ENCODE measurements around the gene PMM2.

Gene PMM2

GRCh38 chr16:8885674-8886592 is 88.3 kb downstream of the PMM2 start:
- TF ChIP-seq POLR2AphosphoS5 (IDR thresholded peaks at IDR 0.05; ENCODE audit: low read depth, low read length): no peak
- no peak for TF ChIP-seq SIN3A (IDR thresholded peaks at IDR 0.05; ENCODE audit: borderline replicate concordance, insufficient read depth, low read length)
- no peak for TF ChIP-seq TAF1 (IDR thresholded peaks at IDR 0.05; ENCODE audit: borderline replicate concordance, insufficient read depth, low read length)
- TF ChIP-seq REST (IDR thresholded peaks at IDR 0.05; ENCODE audit: insufficient read depth in 1 of 2, low read depth in 2 of 2, low read length in 2 of 2): no peak

- TF ChIP-seq POLR2AphosphoS5 (IDR thresholded peaks at IDR 0.05; ENCODE audit: low read depth, low read length) (no peak), REST (IDR thresholded peaks at IDR 0.05; ENCODE audit: insufficient read depth in 1 of 2, low read depth in 2 of 2, low read length in 2 of 2) (no peak), TAF1 (IDR thresholded peaks at IDR 0.05; ENCODE audit: borderline replicate concordance, insufficient read depth, low read length) (no peak), SIN3A (IDR thresholded peaks at IDR 0.05; ENCODE audit: borderline replicate concordance, insufficient read depth, low read length) (no peak), FOXP2 (optimal IDR thresholded peaks at IDR 0.05; ENCODE audit: borderline replicate concordance, extremely low read depth, extremely low read length, insufficient read depth) (no peak)
Observed at GRCh38 chr16:8886593-8887430, 89.2 kb downstream of the PMM2 start.

GRCh38 chr16:8887431-8887765 is 89.8 kb downstream of the PMM2 start:
- TF ChIP-seq POLR2AphosphoS5 (IDR thresholded peaks at IDR 0.05; ENCODE audit: low read depth, low read length): no peak
- no peak for TF ChIP-seq TAF1 (IDR thresholded peaks at IDR 0.05; ENCODE audit: borderline replicate concordance, insufficient read depth, low read length)
- TF ChIP-seq REST (IDR thresholded peaks at IDR 0.05; ENCODE audit: insufficient read depth in 1 of 2, low read depth in 2 of 2, low read length in 2 of 2): no peak
- TF ChIP-seq SIN3A (IDR thresholded peaks at IDR 0.05; ENCODE audit: borderline replicate concordance, insufficient read depth, low read length): no peak

- no peak for TF ChIP-seq SIN3A (IDR thresholded peaks at IDR 0.05; ENCODE audit: borderline replicate concordance, insufficient read depth, low read length)
- no peak for TF ChIP-seq TAF1 (IDR thresholded peaks at IDR 0.05; ENCODE audit: borderline replicate concordance, insufficient read depth, low read length)
- TF ChIP-seq REST (IDR thresholded peaks at IDR 0.05; ENCODE audit: insufficient read depth in 1 of 2, low read depth in 2 of 2, low read length in 2 of 2): no peak
Observed at GRCh38 chr16:8887952-8888560, 90.4 kb downstream of the PMM2 start.

Measured in PFSK-1 (cell line).